CD4-positive, alpha-beta T cell treated with Interleukin-1 beta for 1 hour (primary cell): ENCODE data around the gene ASB3.

Experiments
- DNase-seq, 2 donors: peaks; one replicate each; pipeline ENCODE4 v3.0.0-alpha.2; 2020 to 2022

The ASB3 gene

GRCh38 chr2:53640466-53640865, 146.3 kb downstream of the ASB3 start:
- no peak for DNase-seq

DNA sequence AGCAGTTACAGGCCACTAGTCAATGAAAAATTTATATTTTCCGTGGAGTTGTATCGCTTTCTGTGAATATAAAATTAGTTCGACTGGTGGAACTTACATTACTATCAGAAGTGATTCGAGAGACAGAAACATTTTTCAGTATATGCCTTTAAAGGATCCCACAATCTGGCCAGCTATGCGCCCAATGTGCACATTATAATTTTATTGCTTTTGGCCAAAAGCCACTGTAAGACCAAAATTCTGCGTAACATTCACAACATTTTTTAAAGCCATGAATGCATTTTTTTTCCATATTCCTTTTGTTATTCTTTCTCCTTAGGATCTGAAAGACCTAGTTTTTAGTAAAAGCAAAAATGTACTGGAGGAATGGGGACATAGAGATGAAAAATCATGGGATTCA, 150.2 kb downstream of the ASB3 start:
- DNase-seq = no peak

DNA sequence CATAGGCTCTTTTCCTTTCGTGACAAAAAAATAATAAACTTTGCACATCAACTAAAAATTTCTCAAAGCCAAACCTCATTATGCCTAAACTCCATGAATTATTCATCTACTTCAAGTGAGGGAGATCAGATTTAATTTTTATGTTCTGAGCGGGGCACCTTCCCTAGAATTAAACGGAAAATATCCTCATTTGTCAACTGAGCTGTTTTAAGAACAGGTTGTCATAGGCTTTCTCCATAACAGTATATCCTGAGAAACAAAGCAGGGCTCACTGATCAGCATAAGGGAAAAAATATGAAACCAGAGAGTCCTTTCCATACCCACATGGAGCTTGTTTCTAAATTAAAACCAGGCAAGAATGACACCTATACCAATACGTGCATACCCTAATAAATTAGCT, 150.6 kb downstream of the ASB3 start:
- DNase-seq = no peak

- DNase-seq = no peak
Observed at GRCh38 chr2:53635694-53636093, 151.1 kb downstream of the ASB3 start.

DNA sequence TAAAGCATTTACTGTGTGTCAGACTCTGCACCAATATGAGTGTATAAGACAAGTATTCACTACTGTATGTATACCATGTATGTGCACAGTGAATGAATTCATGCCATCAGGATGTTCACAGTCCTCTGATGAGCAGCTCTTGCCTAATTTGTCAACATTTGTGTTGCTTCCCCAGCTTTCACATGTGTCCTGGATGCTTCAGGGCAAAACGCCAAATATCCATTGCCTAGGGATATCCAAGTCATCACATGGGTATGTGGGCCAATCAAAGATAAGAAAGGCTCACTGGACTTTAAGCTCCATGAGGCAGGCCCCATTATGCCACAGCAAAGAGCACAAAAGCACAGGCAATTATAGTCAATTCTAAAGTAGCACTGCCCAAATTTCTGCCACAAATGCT, 153.3 kb downstream of the ASB3 start:
- DNase-seq = no peak

DNA sequence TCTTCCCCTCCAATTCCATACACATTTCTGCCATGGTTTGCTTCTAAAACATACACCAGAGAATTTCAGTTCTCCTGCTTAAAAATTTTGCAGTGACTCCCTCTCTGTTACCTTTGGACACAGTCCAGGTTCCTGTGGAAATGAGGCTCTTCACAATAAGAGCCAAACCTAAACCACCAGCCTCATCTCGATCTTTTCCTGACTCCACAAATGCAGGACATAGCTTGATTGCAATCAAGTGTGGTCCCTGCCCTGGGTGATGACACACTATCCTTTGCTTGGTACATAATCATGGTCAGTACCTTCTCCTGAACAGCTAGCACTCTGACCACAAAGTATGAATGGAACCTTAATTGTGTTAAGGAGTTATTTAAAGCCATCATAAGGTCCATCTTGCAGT, 154.0 kb downstream of the ASB3 start:
- DNase-seq = no peak

GRCh38 chr2:53632126-53632460, 154.7 kb downstream of the ASB3 start:
- no peak for DNase-seq

GRCh38 chr2:53631313-53632125, 155.2 kb downstream of the ASB3 start:
- no peak for DNase-seq

DNA sequence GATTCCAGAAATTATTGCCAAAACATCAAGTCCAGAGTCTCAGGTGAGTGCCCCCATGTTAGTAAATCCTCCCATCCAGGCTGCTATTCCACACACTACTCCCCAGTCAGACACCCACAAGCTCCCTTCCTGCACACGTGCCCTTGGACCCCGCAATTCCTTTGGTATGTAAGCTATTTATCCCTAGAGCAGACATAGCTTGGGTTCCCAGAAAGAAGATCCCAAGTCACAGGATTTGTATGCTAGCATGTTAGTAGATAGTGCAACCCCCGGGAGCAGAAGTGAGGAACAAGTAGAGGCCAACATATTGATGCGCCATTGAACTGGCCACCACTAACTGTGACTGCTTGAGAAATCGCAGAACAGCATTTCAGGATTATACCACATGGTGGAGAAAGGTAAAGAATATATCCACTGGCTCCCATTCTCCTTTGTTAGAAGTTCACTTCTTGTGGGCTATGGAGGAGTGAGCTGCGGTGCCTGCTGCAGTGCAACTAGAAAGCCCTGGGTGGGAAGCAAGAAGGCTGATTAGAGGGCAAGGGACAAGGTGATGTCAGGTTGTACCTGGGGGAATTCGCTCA, 156.6 kb downstream of the ASB3 start:
- no peak for DNase-seq

GRCh38 chr2:53629501-53629900, 157.3 kb downstream of the ASB3 start:
- no peak for DNase-seq

GRCh38 chr2:53629001-53629400, 157.8 kb downstream of the ASB3 start:
- DNase-seq = no peak

GRCh38 chr2:53622141-53622540, 164.6 kb downstream of the ASB3 start:
- no peak for DNase-seq

DNA sequence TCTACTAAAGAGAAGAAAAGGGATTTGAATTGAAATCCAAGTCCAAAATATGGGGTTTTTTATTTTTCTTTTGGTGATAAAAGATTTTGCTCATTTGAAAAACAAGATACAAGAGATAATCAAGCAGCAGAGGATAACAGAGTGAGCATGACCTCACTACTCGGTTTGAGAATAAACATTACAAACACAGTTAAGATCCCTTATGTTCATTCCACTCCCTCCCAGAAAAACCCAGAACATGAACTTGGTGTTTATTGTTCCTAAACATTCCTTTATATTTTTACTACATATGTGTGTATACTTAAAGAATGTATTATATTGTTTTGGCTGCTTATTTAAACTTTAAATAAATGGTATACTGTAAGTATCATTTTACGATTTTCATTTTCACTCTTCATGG, 165.8 kb downstream of the ASB3 start:
- DNase-seq = no peak
